GM18505 (cell line): ENCODE measurements around the gene RBMS1.

ENCODE experiments used
- ATAC-seq: cut with Tn5 transposase; IDR thresholded peaks from one replicate; pipeline ENCODE4 v1.9.1; 2021; ENCODE audit not compliant: unreplicated experiment
- POLR2A ChIP-seq: IDR thresholded peaks from 4 replicates; pipeline ENCODE4 v1.6.1; 2011; ENCODE audit warnings: borderline replicate concordance; ENCODE audit not compliant: insufficient read depth, insufficient read length; ENCODE audit errors: extremely low read depth

Gene RBMS1

DNA sequence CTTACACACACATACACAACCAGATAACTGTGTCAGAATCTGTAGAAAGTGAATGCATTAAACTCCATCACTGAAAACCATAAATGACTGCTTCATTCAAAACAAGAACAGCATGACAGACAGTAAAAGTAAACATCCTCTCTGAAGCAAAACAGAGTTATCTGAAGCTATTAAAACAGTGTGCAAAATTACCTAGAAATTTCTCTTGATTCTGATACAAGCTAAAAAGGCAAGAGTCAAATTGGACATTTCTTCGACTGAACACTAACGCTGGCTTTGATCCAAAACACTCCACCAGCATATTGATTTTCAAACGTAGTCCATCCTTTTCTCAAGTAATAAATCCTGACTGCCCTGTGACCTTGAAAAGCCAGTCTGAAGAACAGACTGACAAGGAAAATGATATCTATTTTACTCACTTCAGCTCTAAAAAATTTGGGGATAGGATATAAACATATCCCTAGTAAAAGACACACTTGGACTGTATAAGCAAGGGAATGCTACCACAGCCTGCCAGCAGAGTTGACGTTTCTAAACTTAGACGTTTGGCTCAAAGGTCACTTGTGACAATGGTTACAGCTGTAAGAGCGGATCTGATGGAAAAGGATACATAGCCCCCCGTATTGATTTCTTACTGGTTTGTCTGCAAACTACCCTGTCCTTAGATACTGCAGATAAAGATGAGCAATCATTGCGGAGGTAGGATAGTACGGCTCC is 164.6 kb downstream of the RBMS1 start:
- TF ChIP-seq POLR2A, result no peak
- no peak for ATAC-seq

DNA sequence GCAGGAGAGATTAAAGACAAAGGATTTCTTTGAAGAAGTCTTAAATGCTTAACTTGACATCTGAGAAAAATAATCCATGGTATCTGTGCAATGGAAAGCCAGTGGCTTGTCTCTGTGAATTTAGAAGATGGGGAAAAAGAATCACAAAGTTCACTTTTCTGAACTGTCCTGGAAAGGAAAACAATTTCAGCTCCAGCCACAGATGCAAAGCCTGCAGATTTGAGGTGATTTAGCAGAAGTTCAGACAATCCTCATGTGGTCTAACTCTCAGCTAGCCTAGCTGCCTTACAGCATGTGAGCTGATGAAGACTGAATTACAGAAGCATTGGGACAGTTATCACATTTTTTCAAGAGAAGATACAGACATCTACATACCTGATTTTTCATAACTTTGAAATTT is 166.8 kb downstream of the RBMS1 start:
- no peak for ATAC-seq
- TF ChIP-seq POLR2A, result no peak

DNA sequence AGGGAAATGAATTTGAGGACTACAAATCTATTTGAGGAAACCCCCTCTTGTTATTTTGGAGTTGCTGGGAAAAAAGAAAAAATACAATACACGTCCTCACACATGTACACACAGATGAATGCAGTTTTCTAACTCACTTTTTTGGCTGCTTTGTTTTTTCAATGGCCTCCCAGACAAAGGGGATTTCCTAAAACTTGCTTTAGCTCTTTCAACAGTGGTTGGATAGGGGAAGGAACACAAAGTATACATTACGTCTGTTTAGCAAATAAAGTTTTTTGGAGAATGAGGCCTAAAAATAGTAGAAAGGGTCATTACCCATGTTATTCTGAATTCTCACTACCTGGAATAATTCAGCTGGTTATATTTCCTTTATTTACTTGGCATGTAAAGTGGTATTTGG is 168.2 kb downstream of the RBMS1 start:
- TF ChIP-seq POLR2A, result no peak
- ATAC-seq, result no peak

DNA sequence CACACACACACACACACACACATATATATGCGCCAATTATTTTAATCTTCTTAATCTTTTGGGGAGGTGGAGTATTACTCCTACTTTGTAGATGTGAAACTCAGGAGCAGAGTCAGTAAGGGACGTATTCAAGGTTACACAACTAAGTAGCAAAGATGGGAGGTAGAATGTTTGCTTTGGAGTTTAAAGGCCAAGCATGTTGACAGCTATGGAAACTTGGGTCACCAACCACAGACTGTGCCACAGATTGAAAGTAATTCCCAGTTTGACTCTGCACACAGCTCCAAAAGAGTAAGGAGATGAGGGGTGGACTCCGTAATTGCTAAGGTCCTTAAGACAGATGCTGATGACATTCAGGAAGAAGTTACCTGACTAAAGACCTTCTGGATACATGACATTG is 168.7 kb downstream of the RBMS1 start:
- no peak for TF ChIP-seq POLR2A
- no peak for ATAC-seq

DNA sequence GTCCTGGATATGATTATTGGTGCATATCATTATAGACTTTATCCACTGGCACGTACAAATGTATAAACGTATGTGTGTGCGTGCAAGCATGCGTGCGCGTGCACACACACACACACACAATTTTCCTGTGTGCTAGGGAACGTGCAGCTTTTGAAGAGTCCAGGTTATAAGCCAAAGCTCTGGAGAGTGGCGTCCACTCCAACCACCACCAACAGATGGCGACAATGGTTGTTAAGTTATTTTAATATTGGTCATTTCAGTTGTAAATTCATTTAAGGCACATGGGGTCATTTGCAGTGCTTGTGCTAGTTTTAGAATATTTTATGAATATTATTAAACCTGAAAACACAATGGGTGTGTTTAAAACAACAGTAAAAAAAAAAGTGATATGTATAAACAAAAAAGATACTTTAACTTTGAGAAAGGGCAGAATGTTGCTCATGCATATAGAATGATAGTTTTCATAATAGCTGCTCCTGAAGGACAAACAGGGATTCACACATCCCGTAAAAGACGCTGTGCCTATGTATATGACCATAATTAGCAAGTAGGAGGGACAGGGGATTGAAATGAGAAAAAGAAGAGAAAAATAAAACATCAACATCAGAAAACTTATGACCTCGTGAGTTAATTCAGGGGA is 169.3 kb downstream of the RBMS1 start:
- no peak for ATAC-seq

DNA sequence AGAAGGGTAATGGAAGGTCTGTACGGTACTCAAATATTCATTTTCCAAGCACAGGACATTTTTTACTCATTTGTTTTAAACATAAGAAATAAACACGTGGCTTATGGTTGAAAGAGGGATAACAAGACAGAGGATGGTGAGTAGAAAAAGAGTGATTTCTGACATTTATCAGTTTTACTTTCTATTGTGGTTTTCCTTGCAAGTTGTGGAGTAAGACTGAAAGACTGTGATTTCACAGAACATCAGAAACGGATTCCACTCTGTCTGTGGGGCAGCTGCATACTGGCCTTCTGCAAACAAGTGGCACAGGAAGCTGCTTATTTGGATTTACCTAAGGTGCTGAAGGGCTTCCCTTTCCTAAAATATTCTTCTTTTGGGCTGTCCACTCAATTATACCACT is 171.3 kb downstream of the RBMS1 start:
- TF ChIP-seq POLR2A, result no peak
- no peak for ATAC-seq

More for the DNA sequence above, 169.3 kb downstream of the RBMS1 start:
- TF ChIP-seq POLR2A, result no peak

DNA sequence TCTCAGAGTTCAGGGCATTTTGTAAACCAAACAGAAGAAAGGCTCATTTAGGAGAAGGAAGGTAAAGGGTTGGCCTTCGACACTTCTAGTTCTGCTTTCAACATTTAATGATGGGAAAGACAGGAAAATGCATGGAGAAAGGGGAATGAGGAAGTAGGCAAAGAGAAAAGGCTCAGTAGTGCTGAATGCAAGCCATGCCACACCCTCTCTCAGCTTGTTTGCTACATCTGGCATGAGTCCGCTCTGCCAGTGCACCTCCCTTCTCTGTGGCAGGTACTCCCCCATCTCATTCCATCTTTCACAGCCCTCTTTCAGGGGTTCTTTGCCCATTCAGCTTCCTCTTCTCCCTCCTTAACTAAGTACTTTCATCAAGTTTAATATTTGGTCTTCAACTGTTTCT is 172.6 kb downstream of the RBMS1 start:
- ATAC-seq, result no peak
- TF ChIP-seq POLR2A, result no peak

DNA sequence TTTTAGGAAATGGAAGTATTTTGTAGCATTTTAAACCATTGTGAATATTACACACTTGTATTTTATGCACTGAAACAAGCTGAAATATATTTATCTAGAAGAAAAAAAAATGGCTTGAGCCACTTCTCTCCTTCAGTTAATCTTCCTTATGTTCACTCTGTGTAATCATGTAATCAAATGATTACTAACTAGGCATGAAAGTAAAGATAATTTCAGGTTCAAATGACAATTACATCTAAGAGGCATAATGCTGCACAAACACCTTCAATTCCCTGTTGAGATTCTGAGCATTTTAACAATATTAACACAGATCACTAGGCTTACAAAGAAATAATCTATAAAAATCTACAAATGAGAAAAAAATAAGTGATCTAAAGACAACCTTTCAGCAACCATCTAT is 173.9 kb downstream of the RBMS1 start:
- no peak for TF ChIP-seq POLR2A
- no peak for ATAC-seq

DNA sequence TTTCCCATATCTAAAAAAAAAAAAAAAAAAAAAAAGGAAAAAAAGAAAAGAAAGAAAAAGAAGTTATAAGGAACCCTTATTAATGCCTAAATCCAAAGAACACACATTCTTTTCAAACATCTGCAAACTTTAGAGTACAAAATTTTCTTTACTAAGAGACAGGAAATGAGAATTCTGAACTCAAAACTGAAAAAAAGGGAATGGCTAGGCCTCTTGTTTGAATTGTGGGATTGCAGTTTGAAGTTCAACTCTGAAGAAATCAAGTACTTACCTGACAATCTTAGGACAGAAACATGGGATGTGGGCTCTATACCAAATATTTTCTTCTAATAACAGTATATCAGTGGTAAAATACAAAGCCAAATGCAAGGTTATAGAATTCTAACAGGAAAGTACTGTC is 175.4 kb downstream of the RBMS1 start:
- no peak for TF ChIP-seq POLR2A
- ATAC-seq, result no peak

DNA sequence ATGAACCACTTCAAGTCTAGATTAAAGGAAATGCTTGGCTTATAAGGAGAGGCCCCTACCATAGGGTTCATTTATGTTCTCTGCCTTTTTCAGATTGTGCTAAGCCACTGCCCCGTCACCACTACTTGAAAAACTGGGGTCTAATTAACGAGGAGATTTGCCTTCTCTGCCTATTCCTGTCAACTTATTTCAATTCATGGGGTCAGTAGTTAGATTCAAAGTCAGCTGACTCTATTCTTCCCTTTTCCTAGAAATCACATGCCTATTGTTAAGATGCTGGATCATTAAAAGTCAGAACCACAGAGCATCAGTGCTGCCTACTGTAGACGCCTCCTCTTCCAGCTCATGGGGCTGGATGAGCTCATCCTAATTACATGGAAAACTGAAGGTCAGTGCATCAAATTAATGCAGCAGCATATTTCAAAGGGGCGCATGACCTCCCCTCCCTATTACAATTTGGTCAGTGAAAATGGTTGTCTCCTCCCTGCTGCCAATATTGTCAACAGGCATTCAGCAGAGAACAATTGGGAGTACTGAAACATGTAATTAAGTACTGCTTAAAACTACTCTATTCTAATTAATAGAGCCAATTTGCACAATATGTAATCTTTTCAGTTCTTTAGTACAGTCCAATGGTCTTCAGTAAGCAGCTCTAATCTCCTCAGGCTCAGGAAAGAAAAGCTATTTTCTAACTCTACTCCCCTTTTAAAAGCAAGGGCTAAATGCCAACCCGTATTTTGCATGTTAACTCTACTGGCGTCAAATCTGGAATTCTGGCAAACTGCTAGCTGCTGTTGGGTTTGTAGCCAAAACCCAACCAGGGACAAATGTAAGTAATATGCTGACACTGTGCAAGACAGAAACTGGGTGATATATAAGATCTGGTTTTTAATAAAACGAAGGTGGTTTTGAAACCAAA is 176.2 kb downstream of the RBMS1 start:
- ATAC-seq, result no peak
- TF ChIP-seq POLR2A, result no peak

DNA sequence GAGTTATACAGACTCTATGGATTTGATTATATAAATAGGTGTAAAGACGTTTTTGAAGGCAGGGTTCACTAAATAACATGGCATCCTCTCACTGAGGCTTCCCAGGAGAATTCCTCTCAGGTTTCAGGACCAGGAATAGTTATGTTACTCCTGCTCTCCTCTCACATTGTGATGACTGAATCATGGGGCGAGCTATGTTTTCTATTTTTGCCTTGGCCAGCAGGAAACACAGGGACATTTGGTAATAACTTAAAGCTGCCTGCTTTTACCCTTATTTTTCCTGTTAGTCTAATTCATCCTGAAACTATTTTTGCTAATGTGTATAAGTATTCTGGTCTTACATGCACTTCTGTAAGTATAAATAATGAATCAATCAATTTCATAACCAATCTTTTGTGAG is 178.3 kb downstream of the RBMS1 start:
- no peak for TF ChIP-seq POLR2A
- ATAC-seq, result no peak

DNA sequence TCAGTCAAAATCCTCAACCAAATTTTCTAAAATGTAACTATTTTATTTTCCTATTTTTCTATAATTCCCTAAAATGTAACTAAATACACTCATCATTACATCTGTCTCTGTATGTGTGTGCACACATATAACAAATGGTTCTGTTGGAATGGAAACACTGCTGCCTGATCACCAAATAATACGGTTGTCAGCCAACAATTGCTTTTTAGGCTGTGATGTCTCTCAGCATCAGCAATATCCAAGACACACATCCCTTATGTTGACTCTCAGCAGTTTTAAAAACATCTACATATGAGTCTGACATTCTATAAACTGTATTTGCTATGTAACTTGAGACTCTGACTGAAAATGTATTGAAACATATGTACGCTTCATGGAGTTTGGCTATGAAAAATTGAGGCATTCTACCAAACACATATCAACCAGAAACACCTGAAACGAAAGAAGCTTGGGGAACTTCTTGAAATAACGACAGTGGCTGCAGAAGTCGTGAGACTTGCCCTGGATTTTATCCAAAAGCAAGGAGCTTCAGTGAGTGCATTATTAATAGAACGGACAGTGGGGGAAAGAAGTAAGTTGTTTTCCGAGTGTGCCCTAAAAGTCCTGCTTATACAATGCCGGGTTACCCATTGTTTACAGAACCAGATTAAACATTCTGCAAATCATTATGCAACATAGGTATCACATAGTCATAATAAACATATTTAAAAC is 183.3 kb downstream of the RBMS1 start:
- no peak for ATAC-seq
- TF ChIP-seq POLR2A, result no peak

DNA sequence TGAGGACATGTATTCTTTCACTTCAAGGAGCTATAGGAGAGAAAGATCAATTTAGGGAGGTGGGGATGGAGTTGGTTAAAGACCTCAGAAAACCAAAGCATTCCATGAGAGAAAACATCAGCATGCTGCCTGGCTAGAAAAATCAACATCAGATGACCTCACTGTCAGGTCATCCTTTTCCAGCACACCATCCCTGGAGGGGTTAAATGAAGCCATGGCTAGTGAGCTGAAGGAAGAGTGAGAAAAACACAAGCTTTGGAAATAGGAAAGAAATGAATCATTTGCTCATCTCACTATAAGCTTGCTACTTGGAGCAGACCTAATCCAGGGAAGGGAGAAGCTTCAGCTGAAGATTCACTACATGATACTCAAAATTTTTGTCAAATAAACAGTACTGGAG is 184.0 kb downstream of the RBMS1 start:
- no peak for ATAC-seq
- no peak for TF ChIP-seq POLR2A
